Measurements from ENCODE around the gene PPAT.

PPAT gene

DNA sequence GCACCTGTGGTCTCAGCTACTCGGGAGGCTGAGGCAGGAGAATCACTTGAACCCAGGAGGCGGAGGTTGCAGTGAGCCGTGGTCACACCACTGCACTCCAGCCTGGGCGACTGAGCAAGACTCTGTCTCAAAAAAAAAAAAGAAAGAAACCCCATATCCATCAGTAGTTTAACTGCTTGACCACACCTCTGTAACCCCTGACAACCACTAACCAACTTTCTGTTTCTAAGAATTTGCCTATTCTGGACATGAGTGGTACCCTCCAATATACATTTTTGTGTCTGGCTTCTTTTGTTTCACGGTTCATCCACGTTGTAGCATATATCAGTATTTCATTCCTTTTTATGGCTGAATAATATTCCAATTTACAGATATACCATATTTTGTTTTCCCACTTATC is 9.1 kb downstream of the PPAT start:
- TF ChIP-seq GABPA (IDR thresholded peaks at IDR 0.05; ENCODE audit: low read depth) (no peak), CTCF (IDR thresholded peaks at IDR 0.05; ENCODE audit: insufficient read depth, low read length) (no peak), SPI1 (IDR thresholded peaks at IDR 0.05; ENCODE audit: borderline replicate concordance, low read depth) (no peak), POLR2AphosphoS5 (IDR thresholded peaks at IDR 0.05; ENCODE audit: low read depth) (no peak)
- TF ChIP-seq, protein P1, sequence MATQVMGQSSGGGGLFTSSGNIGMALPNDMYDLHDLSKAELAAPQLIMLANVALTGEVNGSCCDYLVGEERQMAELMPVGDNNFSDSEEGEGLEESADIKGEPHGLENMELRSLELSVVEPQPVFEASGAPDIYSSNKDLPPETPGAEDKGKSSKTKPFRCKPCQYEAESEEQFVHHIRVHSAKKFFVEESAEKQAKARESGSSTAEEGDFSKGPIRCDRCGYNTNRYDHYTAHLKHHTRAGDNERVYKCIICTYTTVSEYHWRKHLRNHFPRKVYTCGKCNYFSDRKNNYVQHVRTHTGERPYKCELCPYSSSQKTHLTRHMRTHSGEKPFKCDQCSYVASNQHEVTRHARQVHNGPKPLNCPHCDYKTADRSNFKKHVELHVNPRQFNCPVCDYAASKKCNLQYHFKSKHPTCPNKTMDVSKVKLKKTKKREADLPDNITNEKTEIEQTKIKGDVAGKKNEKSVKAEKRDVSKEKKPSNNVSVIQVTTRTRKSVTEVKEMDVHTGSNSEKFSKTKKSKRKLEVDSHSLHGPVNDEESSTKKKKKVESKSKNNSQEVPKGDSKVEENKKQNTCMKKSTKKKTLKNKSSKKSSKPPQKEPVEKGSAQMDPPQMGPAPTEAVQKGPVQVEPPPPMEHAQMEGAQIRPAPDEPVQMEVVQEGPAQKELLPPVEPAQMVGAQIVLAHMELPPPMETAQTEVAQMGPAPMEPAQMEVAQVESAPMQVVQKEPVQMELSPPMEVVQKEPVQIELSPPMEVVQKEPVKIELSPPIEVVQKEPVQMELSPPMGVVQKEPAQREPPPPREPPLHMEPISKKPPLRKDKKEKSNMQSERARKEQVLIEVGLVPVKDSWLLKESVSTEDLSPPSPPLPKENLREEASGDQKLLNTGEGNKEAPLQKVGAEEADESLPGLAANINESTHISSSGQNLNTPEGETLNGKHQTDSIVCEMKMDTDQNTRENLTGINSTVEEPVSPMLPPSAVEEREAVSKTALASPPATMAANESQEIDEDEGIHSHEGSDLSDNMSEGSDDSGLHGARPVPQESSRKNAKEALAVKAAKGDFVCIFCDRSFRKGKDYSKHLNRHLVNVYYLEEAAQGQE (IDR thresholded peaks at IDR 0.05; ENCODE audit: insufficient replicate concordance, low read depth) = no peak
- Histone ChIP-seq H3K27me3 (ENCODE audit: insufficient read depth, poor library complexity, severe bottlenecking) (no peaks in the 10 kb centered on the region), H3K27ac (replicated peaks) (no peak overlapping the region), H3K4me3 (replicated peaks; ENCODE audit: insufficient read depth, low read length) (no peak overlapping the region)
- DNase-seq (ENCODE audit: low read depth in 1 of 2, low spot score in 1 of 2) = no peak

DNA sequence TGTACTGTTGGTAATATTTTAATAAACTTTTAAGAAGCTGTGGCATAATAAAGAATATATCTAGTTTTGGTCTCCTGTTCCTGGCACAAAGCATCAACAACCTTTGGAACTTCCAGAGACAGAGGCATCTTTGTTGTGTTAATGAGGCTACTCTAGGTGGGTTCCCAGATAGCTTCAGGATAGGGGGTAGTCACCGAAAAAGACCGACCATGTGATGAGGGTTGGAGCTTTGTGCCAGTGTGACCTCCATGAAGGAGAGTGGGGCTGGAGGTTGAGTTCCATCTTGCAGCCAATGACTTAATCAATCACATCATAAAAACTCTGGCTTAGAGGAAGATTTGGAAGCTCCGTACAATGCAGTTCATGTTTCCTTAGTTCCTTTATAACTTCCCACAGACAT is 9.9 kb downstream of the PPAT start:
- Histone ChIP-seq H3K4me3 (replicated peaks; ENCODE audit: insufficient read depth, low read length) (no peak overlapping the region), H3K27me3 (ENCODE audit: insufficient read depth, poor library complexity, severe bottlenecking) (no peaks in the 10 kb centered on the region), H3K27ac (replicated peaks) (no peak overlapping the region)
- TF ChIP-seq, protein P1 (IDR thresholded peaks at IDR 0.05; ENCODE audit: insufficient replicate concordance, low read depth) = no peak
- TF ChIP-seq POLR2AphosphoS5 (IDR thresholded peaks at IDR 0.05; ENCODE audit: low read depth) (no peak), GABPA (IDR thresholded peaks at IDR 0.05; ENCODE audit: low read depth) (no peak), CTCF (IDR thresholded peaks at IDR 0.05; ENCODE audit: insufficient read depth, low read length) (no peak), SPI1 (IDR thresholded peaks at IDR 0.05; ENCODE audit: borderline replicate concordance, low read depth) (no peak)
- no peak for DNase-seq (ENCODE audit: low read depth in 1 of 2, low spot score in 1 of 2)

- Histone ChIP-seq H3K27ac (replicated peaks) (no peak overlapping the region), H3K4me3 (replicated peaks; ENCODE audit: insufficient read depth, low read length) (no peak overlapping the region)
- peak in 1 of 2 experiments; percentile 21 for DNase-seq (ENCODE audit: low read depth in 1 of 2, low spot score in 1 of 2)
Observed at GRCh38 chr4:56424697-56425514, 10.5 kb downstream of the PPAT start.

More at GRCh38 chr4:56424697-56425514, 10.5 kb downstream of the PPAT start:
- H3K27me3 ChIP-seq (ENCODE audit: insufficient read depth, poor library complexity, severe bottlenecking) = no peaks in the 10 kb centered on the region
- TF ChIP-seq CTCF (IDR thresholded peaks at IDR 0.05; ENCODE audit: insufficient read depth, low read length) (peak; percentile 30), SPI1 (IDR thresholded peaks at IDR 0.05; ENCODE audit: borderline replicate concordance, low read depth) (no peak)
